ENCODE results near the gene RERE. TPM values are rescaled to one million over a fixed set of nuclear protein-coding genes. Genes with fewer than 3 reads are reported as not detected.

The RERE gene
- total RNA-seq, 1 experiment from 2014 or later, result 55.2 TPM

GRCh38 chr1:8363767-8364301 is 453.6 kb downstream of the RERE start:
- Histone ChIP-seq H3K79me2 (ENCODE audit: low read length) (peaks cover 35% of the 10 kb centered on the region), H4K20me1 (ENCODE audit: insufficient read depth, low read depth, low read length) (peaks cover 76% of the 10 kb centered on the region), H3K4me2 (ENCODE audit: low read depth, low read length, poor library complexity, severe bottlenecking) (no peak overlapping the region), H3K27ac (ENCODE audit: low read length) (no peak overlapping the region), H3K36me3 (ENCODE audit: insufficient read depth, low read length) (peaks cover 55% of the 10 kb centered on the region), H3K4me1 (ENCODE audit: low read length) (no peaks in the 10 kb centered on the region), H3K4me3 (ENCODE audit: low read length) (no peak overlapping the region), H3K9ac (ENCODE audit: low read length) (no peak overlapping the region), H3K9me2 (replicated peaks; ENCODE audit: insufficient read depth, low read length) (no peaks in the 10 kb centered on the region), H2AFZ (ENCODE audit: low read length) (no peak overlapping the region), H3K9me3 (ENCODE audit: low read length) (no peaks in the 10 kb centered on the region), H3K27me3 (ENCODE audit: low read length) (no peaks in the 10 kb centered on the region)
- no peak for DNase-seq

DNA sequence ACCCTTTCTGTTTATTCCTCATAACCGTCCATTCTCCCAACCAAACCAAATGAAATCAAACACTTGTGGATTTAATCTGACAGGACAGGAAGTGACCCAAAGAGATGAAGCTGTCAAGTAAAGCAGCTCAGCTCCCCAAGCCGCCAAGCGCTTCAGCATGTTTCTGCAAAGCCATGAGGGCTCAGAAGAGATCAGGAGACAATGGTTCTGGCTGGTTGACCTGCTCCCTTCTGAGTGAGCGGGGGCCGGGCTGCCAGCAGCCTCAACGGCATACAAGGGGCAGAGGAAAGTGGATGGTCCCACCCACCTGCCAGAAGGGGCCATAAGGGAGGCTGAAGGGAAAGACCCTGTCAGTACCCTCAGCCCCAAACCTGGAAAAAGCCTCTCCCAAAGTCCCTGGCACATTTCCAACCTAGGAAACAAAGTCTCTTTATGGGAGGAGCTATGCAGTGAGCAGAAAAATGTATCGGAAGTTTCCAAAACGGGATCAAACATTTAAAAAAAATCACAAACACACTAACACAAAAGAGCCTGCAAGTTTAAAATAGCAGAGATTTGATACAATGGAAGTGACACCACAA is 454.2 kb downstream of the RERE start:
- Histone ChIP-seq H4K20me1 (ENCODE audit: insufficient read depth, low read depth, low read length) (peaks cover 78% of the 10 kb centered on the region), H2AFZ (ENCODE audit: low read length) (no peak overlapping the region), H3K27me3 (ENCODE audit: low read length) (no peaks in the 10 kb centered on the region), H3K4me3 (ENCODE audit: low read length) (no peak overlapping the region), H3K36me3 (ENCODE audit: insufficient read depth, low read length) (peaks cover 55% of the 10 kb centered on the region), H3K79me2 (ENCODE audit: low read length) (peaks cover 30% of the 10 kb centered on the region), H3K4me1 (ENCODE audit: low read length) (no peaks in the 10 kb centered on the region), H3K9me2 (replicated peaks; ENCODE audit: insufficient read depth, low read length) (no peaks in the 10 kb centered on the region), H3K9ac (ENCODE audit: low read length) (no peak overlapping the region), H3K27ac (ENCODE audit: low read length) (no peak overlapping the region), H3K9me3 (ENCODE audit: low read length) (no peaks in the 10 kb centered on the region), H3K4me2 (ENCODE audit: low read depth, low read length, poor library complexity, severe bottlenecking) (no peak overlapping the region)
- DNase-seq, result no peak

GRCh38 chr1:8362701-8363101 is 454.7 kb downstream of the RERE start:
- Histone ChIP-seq H3K4me1 (ENCODE audit: low read length) (no peaks in the 10 kb centered on the region), H2AFZ (ENCODE audit: low read length) (no peak overlapping the region), H3K9me2 (replicated peaks; ENCODE audit: insufficient read depth, low read length) (no peaks in the 10 kb centered on the region), H3K27ac (ENCODE audit: low read length) (no peak overlapping the region), H3K36me3 (ENCODE audit: insufficient read depth, low read length) (peaks cover 58% of the 10 kb centered on the region), H3K4me3 (ENCODE audit: low read length) (no peak overlapping the region), H3K9me3 (ENCODE audit: low read length) (no peaks in the 10 kb centered on the region), H3K9ac (ENCODE audit: low read length) (no peak overlapping the region), H4K20me1 (ENCODE audit: insufficient read depth, low read depth, low read length) (peaks cover 76% of the 10 kb centered on the region), H3K79me2 (ENCODE audit: low read length) (peaks cover 25% of the 10 kb centered on the region), H3K27me3 (ENCODE audit: low read length) (no peaks in the 10 kb centered on the region), H3K4me2 (ENCODE audit: low read depth, low read length, poor library complexity, severe bottlenecking) (no peak overlapping the region)
- no peak for DNase-seq

DNA sequence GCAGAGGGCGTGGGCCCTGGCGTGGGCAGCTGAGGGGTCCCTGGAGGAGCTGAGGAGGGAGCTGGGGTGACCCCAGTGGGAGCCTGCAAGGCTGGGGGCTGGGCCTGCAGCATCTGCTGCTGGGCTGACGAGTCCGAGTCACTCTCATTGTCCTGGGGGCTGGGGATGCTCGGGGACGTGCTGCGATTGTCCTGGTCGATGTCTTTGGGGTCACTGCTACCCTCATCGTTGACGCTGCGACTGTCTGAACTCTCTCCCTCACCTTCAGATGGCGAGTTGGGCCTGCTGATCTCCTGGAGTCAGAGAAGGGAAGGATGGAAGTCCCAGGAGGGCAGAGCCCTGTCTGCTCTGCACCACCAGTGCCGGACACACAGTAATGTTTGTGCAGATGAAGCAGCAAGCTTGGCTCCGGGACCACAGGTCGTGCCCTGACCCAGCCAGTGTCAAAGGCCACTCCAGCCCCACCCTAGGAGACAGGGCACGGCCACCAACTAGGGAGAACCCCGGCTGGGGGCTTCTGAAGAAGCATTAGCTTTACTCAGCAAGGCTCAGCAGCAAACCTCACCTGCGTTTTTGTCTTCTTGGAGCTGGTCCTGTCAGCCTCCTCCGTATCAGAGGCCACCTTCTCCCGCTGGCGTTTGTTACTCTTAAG is 456.1 kb downstream of the RERE start:
- Histone ChIP-seq H3K27ac (ENCODE audit: low read length) (no peak overlapping the region), H3K36me3 (ENCODE audit: insufficient read depth, low read length) (peaks cover 48% of the 10 kb centered on the region), H2AFZ (ENCODE audit: low read length) (no peak overlapping the region), H3K9me3 (ENCODE audit: low read length) (no peaks in the 10 kb centered on the region), H3K27me3 (ENCODE audit: low read length) (no peaks in the 10 kb centered on the region), H4K20me1 (ENCODE audit: insufficient read depth, low read depth, low read length) (peaks cover 74% of the 10 kb centered on the region), H3K9ac (ENCODE audit: low read length) (no peak overlapping the region), H3K4me2 (ENCODE audit: low read depth, low read length, poor library complexity, severe bottlenecking) (no peak overlapping the region), H3K4me3 (ENCODE audit: low read length) (no peak overlapping the region), H3K9me2 (replicated peaks; ENCODE audit: insufficient read depth, low read length) (no peaks in the 10 kb centered on the region), H3K79me2 (ENCODE audit: low read length) (peaks cover 11% of the 10 kb centered on the region), H3K4me1 (ENCODE audit: low read length) (no peaks in the 10 kb centered on the region)
- no peak for DNase-seq

- Histone ChIP-seq H3K4me1 (ENCODE audit: low read length) (no peaks in the 10 kb centered on the region), H3K9me3 (ENCODE audit: low read length) (no peaks in the 10 kb centered on the region), H2AFZ (ENCODE audit: low read length) (no peak overlapping the region), H4K20me1 (ENCODE audit: insufficient read depth, low read depth, low read length) (peaks cover 67% of the 10 kb centered on the region), H3K9ac (ENCODE audit: low read length) (no peak overlapping the region), H3K79me2 (ENCODE audit: low read length) (peaks cover 5% of the 10 kb centered on the region), H3K9me2 (replicated peaks; ENCODE audit: insufficient read depth, low read length) (no peaks in the 10 kb centered on the region), H3K4me2 (ENCODE audit: low read depth, low read length, poor library complexity, severe bottlenecking) (no peak overlapping the region), H3K36me3 (ENCODE audit: insufficient read depth, low read length) (peaks cover 43% of the 10 kb centered on the region), H3K4me3 (ENCODE audit: low read length) (no peak overlapping the region), H3K27ac (ENCODE audit: low read length) (no peak overlapping the region), H3K27me3 (ENCODE audit: low read length) (no peaks in the 10 kb centered on the region)
- DNase-seq, result no peak
These were observed 456.8 kb downstream of the RERE start for GRCh38 chr1:8360493-8361197.

- no peak for DNase-seq
- Histone ChIP-seq H3K4me2 (ENCODE audit: low read depth, low read length, poor library complexity, severe bottlenecking) (no peak overlapping the region), H3K4me3 (ENCODE audit: low read length) (no peak overlapping the region), H2AFZ (ENCODE audit: low read length) (no peak overlapping the region), H3K27me3 (ENCODE audit: low read length) (no peaks in the 10 kb centered on the region), H3K27ac (ENCODE audit: low read length) (no peak overlapping the region), H3K9me2 (replicated peaks; ENCODE audit: insufficient read depth, low read length) (no peaks in the 10 kb centered on the region), H4K20me1 (ENCODE audit: insufficient read depth, low read depth, low read length) (peaks cover 59% of the 10 kb centered on the region), H3K79me2 (ENCODE audit: low read length) (0 out of 2 replicates have a peak, but pooled peaks cover 3% of the 10 kb centered on the region), H3K9ac (ENCODE audit: low read length) (no peak overlapping the region), H3K36me3 (ENCODE audit: insufficient read depth, low read length) (peaks cover 39% of the 10 kb centered on the region), H3K4me1 (ENCODE audit: low read length) (no peaks in the 10 kb centered on the region), H3K9me3 (ENCODE audit: low read length) (no peaks in the 10 kb centered on the region)
These were observed 457.6 kb downstream of the RERE start for GRCh38 chr1:8359617-8360481.

GRCh38 chr1:8358897-8359616 is 458.4 kb downstream of the RERE start:
- Histone ChIP-seq H3K4me2 (ENCODE audit: low read depth, low read length, poor library complexity, severe bottlenecking) (no peak overlapping the region), H3K36me3 (ENCODE audit: insufficient read depth, low read length) (peaks cover 36% of the 10 kb centered on the region), H3K9me2 (replicated peaks; ENCODE audit: insufficient read depth, low read length) (no peaks in the 10 kb centered on the region), H4K20me1 (ENCODE audit: insufficient read depth, low read depth, low read length) (peaks cover 55% of the 10 kb centered on the region), H3K79me2 (ENCODE audit: low read length) (0 out of 2 replicates have a peak, but pooled peaks cover 3% of the 10 kb centered on the region), H3K4me3 (ENCODE audit: low read length) (no peak overlapping the region), H3K9me3 (ENCODE audit: low read length) (no peaks in the 10 kb centered on the region), H3K4me1 (ENCODE audit: low read length) (no peaks in the 10 kb centered on the region), H2AFZ (ENCODE audit: low read length) (no peak overlapping the region), H3K9ac (ENCODE audit: low read length) (no peak overlapping the region), H3K27me3 (ENCODE audit: low read length) (no peaks in the 10 kb centered on the region), H3K27ac (ENCODE audit: low read length) (no peak overlapping the region)
- no peak for DNase-seq

Measured in Karpas-422 (cell line).